Suprapubic skin (tissue), 4 donors: ENCODE results near the gene NCK1.

Experiments
- EP300 ChIP-seq: sonication (generic); formaldehyde crosslinking; IDR thresholded peaks from one replicate; pipeline ENCODE4 v1.6.1; 2017; ENCODE audit warnings: antibody characterized with exemption
- POLR2A ChIP-seq, 2 donors: fragments of 450-650 bp; IDR thresholded peaks; one replicate each; pipeline ENCODE4 v1.6.1; 2017; ENCODE audit warnings: antibody characterized with exemption in 2 of 2, mild to moderate bottlenecking in 2 of 2, moderate library complexity in 2 of 2
- POLR2AphosphoS5 ChIP-seq, 3 donors: sonication (generic); formaldehyde crosslinking; IDR thresholded peaks; one replicate each; pipeline ENCODE4 v1.6.1; 2017; ENCODE audit warnings: antibody characterized with exemption in 3 of 3
- TF ChIP-seq, protein P1 (sequence below), 2 donors: fragments of 200-600 bp in 1 of 2; fragments of 450-650 bp in 1 of 2; sonication (generic) in 1 of 2; IDR thresholded peaks; one replicate each; pipeline ENCODE4 v1.5.1; 2016 to 2019; ENCODE audit warnings: antibody characterized with exemption in 2 of 2, mild to moderate bottlenecking in 1 of 2, moderate library complexity in 1 of 2

DNA sequence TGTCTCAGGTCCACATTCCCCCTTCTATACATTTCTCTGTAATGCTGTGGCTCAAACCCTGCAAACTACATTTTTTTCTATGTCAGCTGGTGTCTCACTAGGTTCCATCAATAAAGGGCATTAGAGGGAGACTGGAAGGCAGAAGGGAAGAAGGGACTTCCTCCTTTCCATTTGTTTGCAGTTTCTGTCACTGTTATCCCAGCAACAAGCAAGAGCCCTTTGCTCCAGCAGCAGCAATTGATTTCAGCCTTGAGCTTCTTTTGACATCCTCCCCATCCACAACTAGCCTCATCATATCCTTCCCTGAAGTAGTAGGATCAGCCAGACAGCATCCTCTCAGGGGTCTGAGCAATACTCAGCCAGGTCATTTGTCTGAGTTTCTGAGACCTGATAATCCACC is 5.3 kb upstream of the NCK1 start:
- TF ChIP-seq, protein P1, sequence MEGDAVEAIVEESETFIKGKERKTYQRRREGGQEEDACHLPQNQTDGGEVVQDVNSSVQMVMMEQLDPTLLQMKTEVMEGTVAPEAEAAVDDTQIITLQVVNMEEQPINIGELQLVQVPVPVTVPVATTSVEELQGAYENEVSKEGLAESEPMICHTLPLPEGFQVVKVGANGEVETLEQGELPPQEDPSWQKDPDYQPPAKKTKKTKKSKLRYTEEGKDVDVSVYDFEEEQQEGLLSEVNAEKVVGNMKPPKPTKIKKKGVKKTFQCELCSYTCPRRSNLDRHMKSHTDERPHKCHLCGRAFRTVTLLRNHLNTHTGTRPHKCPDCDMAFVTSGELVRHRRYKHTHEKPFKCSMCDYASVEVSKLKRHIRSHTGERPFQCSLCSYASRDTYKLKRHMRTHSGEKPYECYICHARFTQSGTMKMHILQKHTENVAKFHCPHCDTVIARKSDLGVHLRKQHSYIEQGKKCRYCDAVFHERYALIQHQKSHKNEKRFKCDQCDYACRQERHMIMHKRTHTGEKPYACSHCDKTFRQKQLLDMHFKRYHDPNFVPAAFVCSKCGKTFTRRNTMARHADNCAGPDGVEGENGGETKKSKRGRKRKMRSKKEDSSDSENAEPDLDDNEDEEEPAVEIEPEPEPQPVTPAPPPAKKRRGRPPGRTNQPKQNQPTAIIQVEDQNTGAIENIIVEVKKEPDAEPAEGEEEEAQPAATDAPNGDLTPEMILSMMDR (IDR thresholded peaks at IDR 0.05): no peak
- TF ChIP-seq POLR2A (IDR thresholded peaks at IDR 0.05) (no peak), EP300 (no peak), POLR2AphosphoS5 (IDR thresholded peaks at IDR 0.05) (no peak)
